G401 (cell line): ENCODE data around the gene AP2A2. TPM values are rescaled to one million over a fixed set of nuclear protein-coding genes. Genes with fewer than 3 reads are reported as not detected.

ENCODE experiments used
- DNase-seq: peaks from one replicate; pipeline ENCODE4 v3.0.0-alpha.2; 2015; ENCODE audit warnings: low spot score
- in situ Hi-C: cut with HindIII; loops from 2 replicates; pipeline ENCODE4 v1.10.0; 2016; ENCODE audit warnings: low sequenced_read_pairs, mixed read lengths
- total RNA-seq: library from RNA; depleted of rRNA; stranded (reverse); fragments of >200 nt; shearing (Covaris generic); gene quantifications from 2 replicates; pipeline ENCODE4 v1.2.3, GENCODE V29; 2014; rRNA removed

Gene AP2A2
- total RNA-seq, 1 experiment from 2014 or later, result 47.5 TPM

DNA sequence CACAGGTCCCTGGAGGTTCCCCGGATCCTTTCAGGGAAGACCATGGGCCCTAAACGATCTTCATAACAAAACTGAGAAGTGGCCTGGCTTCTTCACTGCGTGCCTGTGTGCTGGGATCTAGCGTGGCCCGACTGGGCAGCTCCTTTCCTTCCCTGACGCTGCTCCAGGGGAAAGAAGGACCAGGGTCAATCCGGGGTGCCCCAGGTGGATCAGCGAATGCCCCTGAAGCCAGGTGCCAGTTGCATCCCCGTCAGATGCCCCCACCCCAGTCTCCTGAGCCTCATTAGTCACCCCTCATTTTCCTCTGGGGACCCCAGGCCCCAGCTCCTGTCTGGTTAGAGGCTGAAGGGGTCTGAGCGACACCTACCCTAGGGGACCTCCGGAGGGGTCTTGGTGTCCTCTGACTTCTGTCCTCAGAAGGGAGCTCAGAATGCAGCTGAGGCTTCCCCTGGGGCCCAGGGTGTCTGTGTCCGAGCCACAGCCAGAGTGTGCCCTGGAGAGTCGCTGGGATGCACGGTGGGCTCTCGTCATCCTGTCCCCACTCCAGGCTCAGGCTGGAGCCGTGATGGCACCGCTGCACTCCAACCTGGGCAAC lies 129.5 kb downstream of the AP2A2 start:
- in situ Hi-C loops, result no loop called here
- no peak for DNase-seq

DNA sequence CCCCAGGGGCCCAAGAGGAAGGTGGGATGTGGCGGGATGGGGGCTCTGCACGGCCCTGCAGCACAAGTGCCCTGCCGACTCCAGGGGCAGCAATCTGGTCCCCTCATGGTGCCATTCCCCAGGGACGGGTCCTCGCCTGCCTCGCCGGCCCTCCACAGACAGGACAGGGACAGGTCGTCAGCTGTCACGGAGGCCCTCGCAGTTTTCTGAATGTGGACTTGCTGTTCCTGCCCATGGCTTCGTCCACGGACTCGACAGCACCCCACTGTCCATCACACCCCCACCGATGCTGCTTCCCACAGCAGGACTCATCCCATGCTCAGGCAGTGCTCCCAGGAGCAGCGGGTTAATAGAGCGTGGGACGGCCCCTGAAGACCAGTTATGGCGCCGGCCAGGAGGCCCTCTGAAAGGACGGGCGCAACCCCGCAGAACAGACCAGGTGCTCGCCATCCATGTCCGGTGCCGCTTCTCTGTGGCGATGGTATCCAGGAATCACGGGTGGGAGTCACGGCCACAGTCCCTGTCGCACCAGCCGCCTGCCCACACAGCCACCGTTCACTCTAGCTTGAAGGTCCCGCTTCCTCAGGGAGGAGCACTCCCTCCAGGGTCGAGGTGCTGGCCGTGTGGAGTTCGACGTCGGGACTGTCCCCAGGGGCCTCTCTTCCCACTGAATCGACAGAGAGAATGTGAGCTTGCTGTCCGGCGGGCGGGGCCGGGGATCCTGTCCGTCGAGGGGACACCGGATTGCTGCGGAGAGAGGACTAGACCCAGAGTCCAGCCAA lies 130.5 kb downstream of the AP2A2 start:
- in situ Hi-C loops, result no loop called here

DNA sequence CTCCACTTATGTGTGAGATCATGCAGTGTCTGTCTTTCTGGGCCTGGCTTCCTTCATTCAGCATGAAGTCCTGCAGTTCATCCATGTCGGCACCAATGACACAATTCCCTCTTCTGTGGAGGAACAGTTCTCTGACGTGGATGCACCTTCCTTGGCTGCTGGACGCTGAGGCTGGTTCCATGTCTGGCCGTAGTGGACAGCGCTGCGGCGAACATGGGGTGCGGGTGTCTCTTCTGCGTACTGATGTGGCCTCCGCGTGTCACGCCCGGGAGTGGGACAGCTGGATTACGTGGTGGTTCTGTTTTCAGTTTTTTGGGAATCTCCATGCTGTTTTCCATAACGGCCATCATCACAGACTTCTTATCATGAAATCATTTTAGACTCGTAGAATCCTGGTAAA lies 132.1 kb downstream of the AP2A2 start:
- in situ Hi-C loops, result no loop called here
- DNase-seq, result no peak

More for the DNA sequence above, 130.5 kb downstream of the AP2A2 start:
- DNase-seq, result no peak

DNA sequence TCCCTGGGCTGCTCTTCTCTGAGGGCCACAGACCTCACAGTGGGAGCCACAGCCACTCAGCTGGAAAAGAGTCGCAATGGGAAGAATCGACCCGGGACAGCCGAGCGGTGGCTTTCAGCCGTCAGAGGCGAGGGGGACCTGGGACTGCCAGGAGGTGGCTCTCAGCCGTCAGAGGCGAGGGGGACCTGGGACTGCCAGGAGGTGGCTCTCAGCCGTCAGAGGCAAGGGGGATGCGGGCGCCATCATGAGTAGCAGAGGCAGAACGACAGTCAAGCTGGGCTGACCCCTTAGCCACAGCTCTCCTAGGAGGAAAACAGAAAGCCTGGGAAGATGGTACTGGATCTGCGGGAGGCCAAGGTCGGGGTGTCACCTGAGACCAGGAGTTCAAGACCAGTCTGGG lies 134.1 kb downstream of the AP2A2 start:
- in situ Hi-C loops, result no loop called here

DNA sequence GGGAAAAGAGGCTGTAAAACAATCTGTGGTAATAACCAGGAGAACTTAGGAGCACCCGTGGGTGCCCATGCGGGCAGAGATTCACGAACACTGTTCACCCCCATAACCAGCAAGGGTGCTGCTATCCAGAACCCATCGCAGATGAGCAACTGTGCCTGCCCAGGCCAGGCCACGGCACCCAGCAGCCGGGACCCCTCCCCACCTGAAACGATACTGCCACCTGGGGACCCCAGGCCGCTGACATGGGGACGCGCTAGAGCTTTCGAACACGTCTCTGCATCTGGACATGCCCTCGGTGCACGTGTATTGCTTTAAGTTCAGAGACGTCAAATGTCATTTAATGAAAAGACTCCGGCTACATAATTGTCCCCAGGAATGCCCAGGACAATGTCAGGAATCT lies 134.7 kb downstream of the AP2A2 start:
- in situ Hi-C loops, result no loop called here
- no peak for DNase-seq

More for the DNA sequence above, 134.1 kb downstream of the AP2A2 start:
- DNase-seq, result no peak

DNA sequence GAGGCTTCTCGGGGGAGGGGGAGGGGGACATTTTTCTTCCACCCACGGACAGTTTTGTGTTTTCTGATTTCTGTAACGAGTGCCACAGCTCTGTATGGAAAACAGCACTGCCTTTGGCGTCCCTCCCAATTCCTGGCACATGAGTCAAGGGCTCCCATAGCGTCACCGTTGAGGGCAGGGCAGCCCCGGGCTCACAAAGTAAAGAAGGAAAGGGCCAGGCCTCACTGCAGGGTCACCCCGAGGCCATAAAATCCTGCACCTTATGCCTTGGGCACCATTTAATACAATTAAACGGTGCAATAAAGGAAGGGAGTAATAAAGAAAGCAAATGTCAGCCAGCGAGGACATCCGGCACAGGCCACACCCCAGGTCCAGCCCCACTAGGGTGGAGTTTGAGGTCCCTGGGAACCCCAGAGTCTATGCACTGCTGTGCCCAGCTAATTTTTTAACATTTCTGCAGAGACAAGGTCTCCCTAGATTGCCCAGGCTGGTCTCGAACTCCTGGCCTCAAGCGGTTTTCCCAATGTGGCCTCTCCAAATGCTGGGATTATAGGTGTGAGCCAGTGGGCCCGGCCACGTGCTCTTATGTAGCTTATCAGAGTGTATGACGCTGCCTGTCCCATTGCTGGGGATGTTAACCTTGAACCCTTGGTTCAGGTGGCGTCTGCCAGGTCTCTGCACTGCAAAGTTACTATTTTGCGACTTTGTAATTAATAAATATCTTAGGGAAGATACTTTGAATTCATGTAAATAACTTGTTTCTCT lies 135.4 kb downstream of the AP2A2 start:
- DNase-seq, result no peak
- in situ Hi-C loops, result no loop called here

Other genes with a start within 250 kb of the AP2A2 start
- 70.5 and 73.2 TPM in 2 replicates for gene DEAF1, start 230.6 kb upstream of the AP2A2 start, total RNA-seq
- gene TMEM80, start 230.1 kb upstream of the AP2A2 start, total RNA-seq, result 14.8 and 19.8 TPM in 2 replicates
- 18.2 and 27.9 TPM in 2 replicates for gene EPS8L2, start 219.6 kb upstream of the AP2A2 start, total RNA-seq
- gene TALDO1, start 178.4 kb upstream of the AP2A2 start, total RNA-seq, result 201 and 229 TPM in 2 replicates
- gene GATD1, start 148.4 kb upstream of the AP2A2 start, total RNA-seq, result 56.6 and 63.4 TPM in 2 replicates
- gene CEND1, start 135.8 kb upstream of the AP2A2 start, total RNA-seq, result 0.74 and 0.95 TPM in 2 replicates
- gene SLC25A22, start 127.6 kb upstream of the AP2A2 start, total RNA-seq, result 48.2 and 76.5 TPM in 2 replicates
- gene PIDD1, start 120.6 kb upstream of the AP2A2 start, total RNA-seq, result 25.5 and 29.5 TPM in 2 replicates
- 411 and 422 TPM in 2 replicates for gene RPLP2, start 115.9 kb upstream of the AP2A2 start, total RNA-seq
- 8.2 and 10.3 TPM in 2 replicates for gene PNPLA2, start 107.0 kb upstream of the AP2A2 start, total RNA-seq
- 28.3 and 47.8 TPM in 2 replicates for gene CRACR2B, start 98.0 kb upstream of the AP2A2 start, total RNA-seq
- gene CD151, start 92.9 kb upstream of the AP2A2 start, total RNA-seq, result 179 and 226 TPM in 2 replicates
- 139 and 191 TPM in 2 replicates for gene POLR2L, start 83.3 kb upstream of the AP2A2 start, total RNA-seq
- gene TSPAN4, start 83.0 kb upstream of the AP2A2 start, total RNA-seq, result 182 and 224 TPM in 2 replicates
- gene CHID1, start 15.1 kb upstream of the AP2A2 start, total RNA-seq, result 64.2 and 83.4 TPM in 2 replicates
- not detected in 2 replicates for gene MUC6, start 110.8 kb downstream of the AP2A2 start, total RNA-seq
- not detected in 2 replicates for gene MUC2, start 149.0 kb downstream of the AP2A2 start, total RNA-seq
- not detected in 2 replicates for gene MUC5AC, start 232.1 kb downstream of the AP2A2 start, total RNA-seq